ENCODE results near the gene NCMAP. TPM values are rescaled to one million over a fixed set of nuclear protein-coding genes. Genes with fewer than 3 reads are reported as not detected.
A peak's percentile ranks its signal among the peaks of the same experiment; 100 is the strongest.

NCMAP gene
- total RNA-seq, 1 experiment from 2014 or later: 78.8 TPM

- H3K4me3 Mint-ChIP-seq (ENCODE audit: low read depth, unreplicated experiment): peak overlapping the region; percentile 96
- no peak for DNase-seq
- TF ChIP-seq, protein P1, sequence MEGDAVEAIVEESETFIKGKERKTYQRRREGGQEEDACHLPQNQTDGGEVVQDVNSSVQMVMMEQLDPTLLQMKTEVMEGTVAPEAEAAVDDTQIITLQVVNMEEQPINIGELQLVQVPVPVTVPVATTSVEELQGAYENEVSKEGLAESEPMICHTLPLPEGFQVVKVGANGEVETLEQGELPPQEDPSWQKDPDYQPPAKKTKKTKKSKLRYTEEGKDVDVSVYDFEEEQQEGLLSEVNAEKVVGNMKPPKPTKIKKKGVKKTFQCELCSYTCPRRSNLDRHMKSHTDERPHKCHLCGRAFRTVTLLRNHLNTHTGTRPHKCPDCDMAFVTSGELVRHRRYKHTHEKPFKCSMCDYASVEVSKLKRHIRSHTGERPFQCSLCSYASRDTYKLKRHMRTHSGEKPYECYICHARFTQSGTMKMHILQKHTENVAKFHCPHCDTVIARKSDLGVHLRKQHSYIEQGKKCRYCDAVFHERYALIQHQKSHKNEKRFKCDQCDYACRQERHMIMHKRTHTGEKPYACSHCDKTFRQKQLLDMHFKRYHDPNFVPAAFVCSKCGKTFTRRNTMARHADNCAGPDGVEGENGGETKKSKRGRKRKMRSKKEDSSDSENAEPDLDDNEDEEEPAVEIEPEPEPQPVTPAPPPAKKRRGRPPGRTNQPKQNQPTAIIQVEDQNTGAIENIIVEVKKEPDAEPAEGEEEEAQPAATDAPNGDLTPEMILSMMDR (IDR thresholded peaks at IDR 0.05; ENCODE audit: unreplicated experiment): no peak
- no peaks in the 10 kb centered on the region for H3K27me3 Mint-ChIP-seq (ENCODE audit: unreplicated experiment)
- no peaks in the 10 kb centered on the region for H3K9me3 Mint-ChIP-seq (ENCODE audit: low read depth, unreplicated experiment)
- intact Hi-C loops (cut with micrococcal nuclease; ENCODE audit: unreplicated experiment): loop anchor here (5.0 kb wide), 1 partner anchor 80 kb away; no protein-coding TSS in a partner anchor
- H3K36me3 Mint-ChIP-seq (ENCODE audit: insufficient read depth, unreplicated experiment): peaks cover 66% of the 10 kb centered on the region
- CTCF ChIA-PET: interaction anchor here (0.8 to 1.2 kb wide), 5 partner anchors 10 to 142 kb away, joined by 3 to 10 read pairs (median 3); partner anchors contain the start of gene NIPAL3
- BruUV-seq (replicated peaks): no TSS peak
- H3K4me1 Mint-ChIP-seq (ENCODE audit: low read depth, unreplicated experiment): peaks cover 40% of the 10 kb centered on the region
- peak overlapping the region; percentile 90 for H3K27ac Mint-ChIP-seq (ENCODE audit: unreplicated experiment)
Observed at GRCh38 chr1:24557711-24558131, 1.8 kb downstream of the NCMAP start.

DNA sequence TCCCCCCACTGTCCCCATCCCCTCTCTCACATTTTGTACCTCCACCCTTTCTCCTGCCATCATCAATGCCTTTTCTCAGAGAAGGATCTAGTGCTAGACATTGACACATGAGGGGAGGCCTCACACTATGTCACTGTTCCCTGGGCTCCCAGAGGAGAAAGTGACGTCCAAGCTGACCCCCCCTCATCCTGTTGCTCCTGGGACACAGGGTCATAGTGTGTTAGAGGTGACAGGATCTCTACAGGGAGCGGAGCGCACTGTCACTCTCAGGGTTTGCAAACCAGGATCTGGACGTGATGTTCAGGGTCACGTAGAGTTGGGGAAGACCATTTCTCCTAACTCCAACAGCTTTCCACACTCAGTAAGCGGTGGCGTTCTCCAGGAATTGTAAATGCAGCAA is 2.6 kb downstream of the NCMAP start:
- Mint-ChIP-seq H3K36me3 (ENCODE audit: insufficient read depth, unreplicated experiment) (peaks cover 73% of the 10 kb centered on the region), H3K27ac (ENCODE audit: unreplicated experiment) (peak overlapping the region; percentile 90), H3K4me1 (ENCODE audit: low read depth, unreplicated experiment) (peaks cover 47% of the 10 kb centered on the region), H3K9me3 (ENCODE audit: low read depth, unreplicated experiment) (no peaks in the 10 kb centered on the region), H3K4me3 (ENCODE audit: low read depth, unreplicated experiment) (peak overlapping the region; percentile 96), H3K27me3 (ENCODE audit: unreplicated experiment) (no peaks in the 10 kb centered on the region)
- TF ChIP-seq, protein P1 (IDR thresholded peaks at IDR 0.05; ENCODE audit: unreplicated experiment): no peak
- intact Hi-C loops (cut with micrococcal nuclease; ENCODE audit: unreplicated experiment): loop anchor here (5.0 kb wide), 1 partner anchor 79 kb away; no protein-coding TSS in a partner anchor
- CTCF ChIA-PET: interaction anchor here (0.8 to 1.4 kb wide), 6 partner anchors 10 to 143 kb away, joined by 3 to 10 read pairs (median 4); partner anchors contain the start of gene NIPAL3
- no TSS peak for BruUV-seq (replicated peaks)
- no peak for DNase-seq

- intact Hi-C loops (cut with micrococcal nuclease; ENCODE audit: unreplicated experiment): loop anchor here (5.0 kb wide), 1 partner anchor 78 kb away; no protein-coding TSS in a partner anchor
- peak overlapping the region; percentile 96 for H3K4me3 Mint-ChIP-seq (ENCODE audit: low read depth, unreplicated experiment)
- no TSS peak for BruUV-seq (replicated peaks)
- peaks cover 76% of the 10 kb centered on the region for H3K36me3 Mint-ChIP-seq (ENCODE audit: insufficient read depth, unreplicated experiment)
- H3K27me3 Mint-ChIP-seq (ENCODE audit: unreplicated experiment): no peaks in the 10 kb centered on the region
- peaks cover 54% of the 10 kb centered on the region for H3K4me1 Mint-ChIP-seq (ENCODE audit: low read depth, unreplicated experiment)
- CTCF ChIA-PET: interaction anchor here (1.0 to 1.4 kb wide), 2 partner anchors 9 to 27 kb away, joined by 3 to 7 read pairs; no protein-coding TSS in a partner anchor
- DNase-seq: peak; percentile 83
- H3K9me3 Mint-ChIP-seq (ENCODE audit: low read depth, unreplicated experiment): no peaks in the 10 kb centered on the region
- TF ChIP-seq, protein P1 (IDR thresholded peaks at IDR 0.05; ENCODE audit: unreplicated experiment): no peak
- peak overlapping the region; percentile 90 for H3K27ac Mint-ChIP-seq (ENCODE audit: unreplicated experiment)
Observed at GRCh38 chr1:24558902-24559791, 3.3 kb downstream of the NCMAP start.

GRCh38 chr1:24560361-24560760 is 4.5 kb downstream of the NCMAP start:
- Mint-ChIP-seq H3K27ac (ENCODE audit: unreplicated experiment) (no peak overlapping the region), H3K36me3 (ENCODE audit: insufficient read depth, unreplicated experiment) (peaks cover 78% of the 10 kb centered on the region), H3K4me3 (ENCODE audit: low read depth, unreplicated experiment) (no peak overlapping the region), H3K27me3 (ENCODE audit: unreplicated experiment) (no peaks in the 10 kb centered on the region), H3K9me3 (ENCODE audit: low read depth, unreplicated experiment) (no peaks in the 10 kb centered on the region), H3K4me1 (ENCODE audit: low read depth, unreplicated experiment) (peaks cover 64% of the 10 kb centered on the region)
- TF ChIP-seq, protein P1 (IDR thresholded peaks at IDR 0.05; ENCODE audit: unreplicated experiment): no peak
- CTCF ChIA-PET: no interaction called here
- BruUV-seq (replicated peaks): no TSS peak
- no peak for DNase-seq
- intact Hi-C loops (cut with micrococcal nuclease; ENCODE audit: unreplicated experiment): no loop called here
